GM21526 (cell line): ENCODE results near the gene RB1.
"Not testable (repeated sequence)": the region's sequence is repeated elsewhere in the genome, so short reads cannot be mapped to it uniquely, and the experiment has no call there.

Experiments used
- ATAC-seq: cut with Tn5 transposase; IDR thresholded peaks from one replicate; pipeline ENCODE4 v1.9.1; 2021; ENCODE audit warnings: moderate library complexity; ENCODE audit not compliant: unreplicated experiment, low FRiP score

The RB1 gene

GRCh38 chr13:48403151-48403631 is 99.6 kb downstream of the RB1 start:
- ATAC-seq: no peak

GRCh38 chr13:48403913-48404312 is 100.4 kb downstream of the RB1 start:
- ATAC-seq: no peak

GRCh38 chr13:48404952-48405351 is 101.4 kb downstream of the RB1 start:
- no peak for ATAC-seq

- ATAC-seq: no peak
Measured at GRCh38 chr13:48405875-48406274, 102.3 kb downstream of the RB1 start.

- ATAC-seq: no peak
Measured at GRCh38 chr13:48410199-48410598, 106.6 kb downstream of the RB1 start.

GRCh38 chr13:48411147-48411794 is 107.7 kb downstream of the RB1 start:
- no peak for ATAC-seq

- ATAC-seq: no peak
Measured at GRCh38 chr13:48411841-48412531, 108.4 kb downstream of the RB1 start.

- ATAC-seq: no peak
Measured at GRCh38 chr13:48412881-48413351, 109.4 kb downstream of the RB1 start, which contains the start of gene LPAR6. TSS of gene LPAR6 (minus strand) at chr13:48413113. CDS start at chr13:48412423, 690 bp downstream.

GRCh38 chr13:48414501-48414900 is 111.0 kb downstream of the RB1 start:
- ATAC-seq: no peak

GRCh38 chr13:48415516-48415915 is 112.0 kb downstream of the RB1 start:
- ATAC-seq: no peak

- ATAC-seq: not testable (repeated sequence)
Measured at GRCh38 chr13:48422003-48422402, 118.5 kb downstream of the RB1 start.

- ATAC-seq: no peak
Measured at GRCh38 chr13:48424212-48424611, 120.7 kb downstream of the RB1 start.

GRCh38 chr13:48426052-48426451 is 122.5 kb downstream of the RB1 start:
- ATAC-seq: no peak

- not testable (repeated sequence) for ATAC-seq
Measured at GRCh38 chr13:48426755-48427298, 123.3 kb downstream of the RB1 start.

GRCh38 chr13:48429036-48429435 is 125.5 kb downstream of the RB1 start:
- ATAC-seq: no peak

- ATAC-seq: peak; percentile 55
Measured at GRCh38 chr13:48429886-48430285, 126.3 kb downstream of the RB1 start.

GRCh38 chr13:48431431-48431830 is 127.9 kb downstream of the RB1 start:
- no peak for ATAC-seq

- ATAC-seq: no peak
Measured at GRCh38 chr13:48431987-48432615, 128.6 kb downstream of the RB1 start.

- ATAC-seq: no peak
Measured at GRCh38 chr13:48434200-48434599, 130.6 kb downstream of the RB1 start.

- ATAC-seq: no peak
Measured at GRCh38 chr13:48436661-48437288, 133.2 kb downstream of the RB1 start.

GRCh38 chr13:48437371-48437770 is 133.8 kb downstream of the RB1 start:
- no peak for ATAC-seq
